Measurements from ENCODE around the gene RUNX1. TPM values are rescaled to one million over a fixed set of nuclear protein-coding genes. Genes with fewer than 3 reads are reported as not detected.

The RUNX1 gene
- polyA plus RNA-seq, 1 donor, result 9.2 TPM

GRCh38 chr21:34838956-34839820 is 209.9 kb downstream of the RUNX1 start:
- Histone ChIP-seq H3K27me3 (ENCODE audit: control insufficient read depth, insufficient read depth, low read length) (no peaks in the 10 kb centered on the region), H3K36me3 (ENCODE audit: control insufficient read depth, insufficient read depth, low read length) (peaks cover 1% of the 10 kb centered on the region), H3K27ac (ENCODE audit: low read length) (no peak overlapping the region), H3K9me3 (ENCODE audit: control insufficient read depth, low read depth, low read length) (no peaks in the 10 kb centered on the region), H3K4me3 (ENCODE audit: low read length) (no peak overlapping the region), H3K4me1 (ENCODE audit: control insufficient read depth, insufficient read depth, low read length) (peaks cover 4% of the 10 kb centered on the region)
- WGBS (ENCODE audit: insufficient coverage, low lambda C conversion rate), result no CpG with 5 or more reads among the region's 14 CpGs
- DNase-seq, result no peak

GRCh38 chr21:34836933-34837505 is 212.1 kb downstream of the RUNX1 start:
- no peak overlapping the region for H3K4me3 ChIP-seq (ENCODE audit: low read length)
- 80% methylated on average over 1 of the region's 4 CpGs for WGBS (ENCODE audit: insufficient coverage, low lambda C conversion rate)
- no peaks in the 10 kb centered on the region for H3K27me3 ChIP-seq (ENCODE audit: control insufficient read depth, insufficient read depth, low read length)
- no peak for DNase-seq
- H3K27ac ChIP-seq (ENCODE audit: low read length), result no peak overlapping the region
- peaks cover 4% of the 10 kb centered on the region for H3K4me1 ChIP-seq (ENCODE audit: control insufficient read depth, insufficient read depth, low read length)
- peaks cover 7% of the 10 kb centered on the region for H3K36me3 ChIP-seq (ENCODE audit: control insufficient read depth, insufficient read depth, low read length)
- no peaks in the 10 kb centered on the region for H3K9me3 ChIP-seq (ENCODE audit: control insufficient read depth, low read depth, low read length)

- Histone ChIP-seq H3K4me3 (ENCODE audit: low read length) (no peak overlapping the region), H3K4me1 (ENCODE audit: control insufficient read depth, insufficient read depth, low read length) (peaks cover 4% of the 10 kb centered on the region), H3K36me3 (ENCODE audit: control insufficient read depth, insufficient read depth, low read length) (peaks cover 7% of the 10 kb centered on the region), H3K27me3 (ENCODE audit: control insufficient read depth, insufficient read depth, low read length) (no peaks in the 10 kb centered on the region), H3K9me3 (ENCODE audit: control insufficient read depth, low read depth, low read length) (no peaks in the 10 kb centered on the region), H3K27ac (ENCODE audit: low read length) (peak overlapping the region; percentile 5)
- 100% methylated on average over 1 of the region's 13 CpGs for WGBS (ENCODE audit: insufficient coverage, low lambda C conversion rate)
- peak in 1 of 2 donors; percentile 34 for DNase-seq
These were observed 212.8 kb downstream of the RUNX1 start for GRCh38 chr21:34836103-34836932.

GRCh38 chr21:34835526-34835925 is 213.6 kb downstream of the RUNX1 start:
- H3K9me3 ChIP-seq (ENCODE audit: control insufficient read depth, low read depth, low read length), result no peaks in the 10 kb centered on the region
- DNase-seq, result peak in 1 of 2 donors; percentile 61
- H3K4me1 ChIP-seq (ENCODE audit: control insufficient read depth, insufficient read depth, low read length), result peaks cover 4% of the 10 kb centered on the region
- H3K36me3 ChIP-seq (ENCODE audit: control insufficient read depth, insufficient read depth, low read length), result peaks cover 7% of the 10 kb centered on the region
- no peaks in the 10 kb centered on the region for H3K27me3 ChIP-seq (ENCODE audit: control insufficient read depth, insufficient read depth, low read length)
- no CpG with 5 or more reads among the region's 6 CpGs for WGBS (ENCODE audit: insufficient coverage, low lambda C conversion rate)
- H3K4me3 ChIP-seq (ENCODE audit: low read length), result no peak overlapping the region
- H3K27ac ChIP-seq (ENCODE audit: low read length), result no peak overlapping the region

- WGBS (ENCODE audit: insufficient coverage, low lambda C conversion rate), result no CpG with 5 or more reads among the region's 11 CpGs
- Histone ChIP-seq H3K9me3 (ENCODE audit: control insufficient read depth, low read depth, low read length) (no peaks in the 10 kb centered on the region), H3K36me3 (ENCODE audit: control insufficient read depth, insufficient read depth, low read length) (peaks cover 11% of the 10 kb centered on the region), H3K27ac (ENCODE audit: low read length) (no peak overlapping the region), H3K4me3 (ENCODE audit: low read length) (no peak overlapping the region), H3K4me1 (ENCODE audit: control insufficient read depth, insufficient read depth, low read length) (peaks cover 4% of the 10 kb centered on the region), H3K27me3 (ENCODE audit: control insufficient read depth, insufficient read depth, low read length) (no peaks in the 10 kb centered on the region)
- no peak for DNase-seq
These were observed 214.1 kb downstream of the RUNX1 start for GRCh38 chr21:34834852-34835501.

- Histone ChIP-seq H3K27me3 (ENCODE audit: control insufficient read depth, insufficient read depth, low read length) (no peaks in the 10 kb centered on the region), H3K4me1 (ENCODE audit: control insufficient read depth, insufficient read depth, low read length) (peaks cover 4% of the 10 kb centered on the region), H3K36me3 (ENCODE audit: control insufficient read depth, insufficient read depth, low read length) (peaks cover 11% of the 10 kb centered on the region), H3K27ac (ENCODE audit: low read length) (no peak overlapping the region), H3K9me3 (ENCODE audit: control insufficient read depth, low read depth, low read length) (no peaks in the 10 kb centered on the region), H3K4me3 (ENCODE audit: low read length) (no peak overlapping the region)
- no peak for DNase-seq
- WGBS (ENCODE audit: insufficient coverage, low lambda C conversion rate), result no CpG with 5 or more reads among the region's 9 CpGs
These were observed 214.8 kb downstream of the RUNX1 start for GRCh38 chr21:34834290-34834689.

GRCh38 chr21:34833465-34833864 is 215.6 kb downstream of the RUNX1 start:
- no CpG with 5 or more reads among the region's 5 CpGs for WGBS (ENCODE audit: insufficient coverage, low lambda C conversion rate)
- no peak for DNase-seq
- no peaks in the 10 kb centered on the region for H3K9me3 ChIP-seq (ENCODE audit: control insufficient read depth, low read depth, low read length)
- H3K4me3 ChIP-seq (ENCODE audit: low read length), result no peak overlapping the region
- peaks cover 4% of the 10 kb centered on the region for H3K4me1 ChIP-seq (ENCODE audit: control insufficient read depth, insufficient read depth, low read length)
- H3K27me3 ChIP-seq (ENCODE audit: control insufficient read depth, insufficient read depth, low read length), result no peaks in the 10 kb centered on the region
- peaks cover 11% of the 10 kb centered on the region for H3K36me3 ChIP-seq (ENCODE audit: control insufficient read depth, insufficient read depth, low read length)
- H3K27ac ChIP-seq (ENCODE audit: low read length), result no peak overlapping the region

- Histone ChIP-seq H3K27me3 (ENCODE audit: control insufficient read depth, insufficient read depth, low read length) (no peaks in the 10 kb centered on the region), H3K4me3 (ENCODE audit: low read length) (no peak overlapping the region), H3K9me3 (ENCODE audit: control insufficient read depth, low read depth, low read length) (peaks cover 7% of the 10 kb centered on the region), H3K36me3 (ENCODE audit: control insufficient read depth, insufficient read depth, low read length) (peaks cover 18% of the 10 kb centered on the region), H3K27ac (ENCODE audit: low read length) (no peak overlapping the region), H3K4me1 (ENCODE audit: control insufficient read depth, insufficient read depth, low read length) (peaks cover 4% of the 10 kb centered on the region)
- 95% methylated on average over 4 of the region's 12 CpGs for WGBS (ENCODE audit: insufficient coverage, low lambda C conversion rate)
- no peak for DNase-seq
These were observed 218.5 kb downstream of the RUNX1 start for GRCh38 chr21:34830386-34831170.

- DNase-seq, result no peak
- Histone ChIP-seq H3K27me3 (ENCODE audit: control insufficient read depth, insufficient read depth, low read length) (no peaks in the 10 kb centered on the region), H3K9me3 (ENCODE audit: control insufficient read depth, low read depth, low read length) (peaks cover 7% of the 10 kb centered on the region), H3K4me3 (ENCODE audit: low read length) (no peak overlapping the region), H3K27ac (ENCODE audit: low read length) (no peak overlapping the region), H3K36me3 (ENCODE audit: control insufficient read depth, insufficient read depth, low read length) (peaks cover 11% of the 10 kb centered on the region), H3K4me1 (ENCODE audit: control insufficient read depth, insufficient read depth, low read length) (peaks cover 6% of the 10 kb centered on the region)
- WGBS (ENCODE audit: insufficient coverage, low lambda C conversion rate), result no CpG with 5 or more reads among the region's 5 CpGs
These were observed 221.5 kb downstream of the RUNX1 start for GRCh38 chr21:34827445-34828235.

Measured in large intestine (tissue), 3 donors.